Bronchial epithelial cell (primary cell): ENCODE results near the gene KRTAP1-5. TPM values are rescaled to one million over a fixed set of nuclear protein-coding genes. Genes with fewer than 3 reads are reported as not detected.
"Not testable (repeated sequence)": the region's sequence is repeated elsewhere in the genome, so short reads cannot be mapped to it uniquely, and the experiment has no call there.

Experiments used
- DNase-seq: peaks from one replicate; pipeline ENCODE4 v3.0.0-alpha.2; 2010; ENCODE audit warnings: low read depth
- FAIRE-seq: peaks from 2 replicates; lab custom pipeline; 2011; peaks lifted over from hg19 to GRCh38; lab: Jason Lieb, UNC
- H3K27me3 ChIP-seq: 2 replicates; pipeline ENCODE4 v1.5.1; 2011; ENCODE audit warnings: low read length; ENCODE audit not compliant: control insufficient read depth, insufficient read depth
- H3K36me3 ChIP-seq: 2 replicates; pipeline ENCODE4 v1.5.1; 2011; ENCODE audit warnings: low read length; ENCODE audit not compliant: control insufficient read depth, insufficient read depth
- H3K4me3 ChIP-seq: 2 replicates; pipeline ENCODE4 v1.5.1; 2011; ENCODE audit warnings: mild to moderate bottlenecking, low read depth, low read length, control low read depth
- total RNA-seq: library from RNA; depleted of rRNA; stranded (reverse); fragments of >200 nt; gene quantifications from 2 replicates; pipeline ENCODE4 v1.2.1, GENCODE V29; 2014
- TF ChIP-seq, protein P1 (sequence below): IDR thresholded peaks from 2 replicates; pipeline ENCODE4 v1.5.1; 2011; ENCODE audit warnings: mild to moderate bottlenecking, moderate library complexity, low read length, control low read depth, inconsistent platforms; ENCODE audit not compliant: insufficient read depth, severe bottlenecking

The KRTAP1-5 gene
- total RNA-seq, 1 donor from 2014 or later, result not detected

DNA sequence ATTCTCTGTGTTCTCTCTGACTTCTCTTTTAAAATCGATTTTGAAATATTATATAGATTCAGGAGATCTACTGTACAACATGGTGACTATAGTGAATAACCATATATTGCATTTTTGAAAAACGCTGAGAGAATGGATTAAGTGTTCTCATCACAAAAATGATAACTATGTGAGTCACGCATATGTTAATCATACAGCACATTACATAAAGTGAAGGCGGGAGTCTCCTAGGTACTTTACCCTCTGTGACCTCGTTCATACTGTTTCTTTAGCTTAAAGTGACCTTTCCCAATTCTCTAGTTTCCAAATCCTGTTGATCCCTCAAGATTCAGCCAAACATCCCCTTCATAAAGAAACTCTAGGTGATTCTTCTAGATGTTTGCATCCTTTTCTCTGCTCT, 24.2 kb downstream of the KRTAP1-5 start:
- no peaks in the 10 kb centered on the region for H3K36me3 ChIP-seq
- H3K27me3 ChIP-seq, result no peaks in the 10 kb centered on the region
- no peak for FAIRE-seq
- peak; percentile 90 for DNase-seq
- TF ChIP-seq, protein P1, sequence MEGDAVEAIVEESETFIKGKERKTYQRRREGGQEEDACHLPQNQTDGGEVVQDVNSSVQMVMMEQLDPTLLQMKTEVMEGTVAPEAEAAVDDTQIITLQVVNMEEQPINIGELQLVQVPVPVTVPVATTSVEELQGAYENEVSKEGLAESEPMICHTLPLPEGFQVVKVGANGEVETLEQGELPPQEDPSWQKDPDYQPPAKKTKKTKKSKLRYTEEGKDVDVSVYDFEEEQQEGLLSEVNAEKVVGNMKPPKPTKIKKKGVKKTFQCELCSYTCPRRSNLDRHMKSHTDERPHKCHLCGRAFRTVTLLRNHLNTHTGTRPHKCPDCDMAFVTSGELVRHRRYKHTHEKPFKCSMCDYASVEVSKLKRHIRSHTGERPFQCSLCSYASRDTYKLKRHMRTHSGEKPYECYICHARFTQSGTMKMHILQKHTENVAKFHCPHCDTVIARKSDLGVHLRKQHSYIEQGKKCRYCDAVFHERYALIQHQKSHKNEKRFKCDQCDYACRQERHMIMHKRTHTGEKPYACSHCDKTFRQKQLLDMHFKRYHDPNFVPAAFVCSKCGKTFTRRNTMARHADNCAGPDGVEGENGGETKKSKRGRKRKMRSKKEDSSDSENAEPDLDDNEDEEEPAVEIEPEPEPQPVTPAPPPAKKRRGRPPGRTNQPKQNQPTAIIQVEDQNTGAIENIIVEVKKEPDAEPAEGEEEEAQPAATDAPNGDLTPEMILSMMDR, result no peak
- no peak overlapping the region for H3K4me3 ChIP-seq

DNA sequence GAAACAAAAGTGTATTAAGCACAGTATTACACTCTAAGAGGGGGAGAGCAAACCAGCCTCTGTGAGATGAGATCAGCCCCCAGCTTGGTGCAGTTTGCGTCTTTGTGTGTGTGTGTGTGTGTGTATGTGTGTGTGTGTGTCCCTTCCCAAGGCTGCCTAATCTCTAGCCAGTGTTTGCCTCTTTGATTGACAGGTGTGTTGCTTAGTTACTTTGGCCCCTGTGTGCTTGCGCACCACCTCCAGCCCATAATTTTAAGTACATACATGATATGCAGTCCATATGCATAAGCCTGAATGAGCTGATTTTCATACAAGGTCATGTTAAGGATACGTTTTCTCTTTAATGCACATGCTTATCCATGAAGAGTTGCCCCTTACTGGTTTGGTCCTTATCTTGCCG, 25.2 kb downstream of the KRTAP1-5 start:
- TF ChIP-seq, protein P1, result no peak
- DNase-seq (no peak), FAIRE-seq (no peak)
- Histone ChIP-seq H3K36me3 (no peaks in the 10 kb centered on the region), H3K4me3 (no peak overlapping the region), H3K27me3 (no peaks in the 10 kb centered on the region)

DNA sequence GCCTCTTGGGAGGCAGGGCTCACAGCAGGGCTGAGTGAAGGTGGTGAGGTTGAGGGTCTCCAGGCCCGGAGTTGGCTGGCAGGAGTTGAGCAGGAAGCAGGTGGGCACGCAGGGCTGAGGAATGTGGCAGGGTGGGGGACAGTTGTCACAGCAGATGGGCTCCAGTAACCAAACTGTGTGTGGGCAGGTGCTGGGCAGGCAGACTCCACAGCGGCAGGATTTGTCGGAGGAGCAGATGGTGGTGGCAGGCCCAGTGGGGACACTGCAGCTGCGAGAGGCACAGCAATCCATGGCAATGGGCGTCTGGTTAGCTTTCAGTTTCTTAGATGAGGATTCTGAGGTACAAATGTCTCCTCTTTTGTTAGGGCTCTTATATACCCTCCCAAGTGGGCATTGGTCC, 27.4 kb downstream of the KRTAP1-5 start, which contains the start of gene KRTAP3-2:
Gene KRTAP3-2 (minus strand): TSS at position 344 of the 400 bp plus-strand sequence. CDS start 53 bp downstream, at position 291.
- H3K36me3 ChIP-seq, H3K27me3 ChIP-seq, DNase-seq, H3K4me3 ChIP-seq: not testable (repeated sequence)
- FAIRE-seq, result peak; percentile 55

DNA sequence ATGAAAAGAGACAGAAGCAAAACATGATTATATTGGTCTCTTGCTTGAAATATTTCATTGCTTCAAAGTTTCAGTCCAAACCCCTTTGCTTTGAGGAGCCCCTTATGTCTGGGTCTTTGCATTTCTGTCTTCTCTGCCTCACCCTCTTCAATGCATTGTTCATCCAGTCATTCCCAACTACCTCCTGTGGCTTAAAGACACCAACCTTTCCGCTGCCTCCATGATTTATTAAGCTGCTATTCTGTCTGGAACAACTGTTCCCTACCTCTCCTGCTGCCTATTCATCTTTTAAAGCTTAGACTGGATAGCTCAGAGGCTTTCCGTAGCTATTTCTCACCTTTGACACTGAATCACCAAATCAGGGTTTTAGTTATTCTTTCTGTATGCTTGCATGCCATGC, 29.6 kb downstream of the KRTAP1-5 start:
- Histone ChIP-seq H3K27me3 (no peaks in the 10 kb centered on the region), H3K36me3 (no peaks in the 10 kb centered on the region), H3K4me3 (no peak overlapping the region)
- DNase-seq, result no peak
- FAIRE-seq, result no peak
- TF ChIP-seq, protein P1, result no peak

DNA sequence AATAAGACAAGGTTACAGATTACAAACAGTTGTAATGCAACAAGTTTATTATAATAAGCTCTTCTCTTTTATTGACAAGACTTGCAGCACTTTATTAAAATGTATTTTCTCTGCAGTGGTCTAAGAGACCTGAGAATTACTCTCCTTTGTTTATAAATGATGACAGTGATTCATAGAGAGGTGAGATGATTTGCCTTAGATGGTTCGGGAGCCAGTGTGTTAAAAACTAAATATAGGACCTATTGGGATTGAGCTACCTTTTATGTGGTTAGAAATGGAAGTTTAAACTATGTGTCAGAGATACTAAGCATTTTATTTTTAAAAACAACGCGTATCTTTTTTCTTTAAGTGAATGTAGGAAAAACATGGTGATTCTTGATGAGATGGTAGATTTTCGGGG, 30.2 kb downstream of the KRTAP1-5 start:
- FAIRE-seq, result no peak
- Histone ChIP-seq H3K27me3 (no peaks in the 10 kb centered on the region), H3K4me3 (no peak overlapping the region), H3K36me3 (no peaks in the 10 kb centered on the region)
- no peak for DNase-seq
- TF ChIP-seq, protein P1, result no peak

DNA sequence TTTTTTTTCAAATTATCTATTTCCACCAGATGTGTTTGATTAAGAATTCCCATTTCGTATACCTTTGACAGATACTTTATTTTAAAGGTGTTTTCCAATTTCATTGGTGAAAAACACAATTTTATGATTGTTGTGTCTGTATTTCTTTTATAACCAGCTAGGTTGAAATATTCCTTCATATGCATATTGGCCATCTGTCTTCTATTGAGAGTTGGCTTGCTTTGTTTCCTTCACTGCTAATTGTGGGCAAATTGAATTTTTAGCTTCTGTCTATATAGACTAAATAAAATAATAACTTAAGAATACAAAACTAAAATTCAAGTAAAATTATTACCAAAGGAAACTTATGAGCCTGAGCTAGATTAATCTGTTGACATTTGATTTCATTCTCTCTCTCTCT, 31.9 kb downstream of the KRTAP1-5 start:
- no peak for FAIRE-seq
- H3K27me3 ChIP-seq, result no peaks in the 10 kb centered on the region

More for the DNA sequence above, 31.9 kb downstream of the KRTAP1-5 start:
- H3K36me3 ChIP-seq, result no peaks in the 10 kb centered on the region
- DNase-seq, result no peak
- TF ChIP-seq, protein P1, result no peak
- H3K4me3 ChIP-seq, result no peak overlapping the region
